SU-DHL-6 (cell line): Measurements from ENCODE around the gene NEK11.

Experiments used
- CTCF ChIP-seq: fragments of 200-600 bp; sonication (generic); IDR thresholded peaks from one replicate; pipeline ENCODE4 v1.5.1; 2017; ENCODE audit warnings: antibody characterized with exemption, mild to moderate bottlenecking, low read length, moderate library complexity; ENCODE audit not compliant: insufficient read depth, poor library complexity, severe bottlenecking
- EZH2phosphoT487 ChIP-seq: fragments of 200-600 bp; sonication (generic), shearing (Covaris generic); conservative IDR thresholded peaks from 2 replicates; pipeline ENCODE4 v1.6.1; 2018; ENCODE audit warnings: mild to moderate bottlenecking, antibody characterized with exemption, low read length, moderate library complexity, mixed read lengths

GRCh38 chr3:131047582-131047981 is 20.9 kb downstream of the NEK11 start:
- TF ChIP-seq CTCF (peak; percentile 27), EZH2phosphoT487 (no peak)
